Measurements from ENCODE around the gene C5orf58. TPM values are rescaled to one million over a fixed set of nuclear protein-coding genes. Genes with fewer than 3 reads are reported as not detected.

C5orf58 gene
- total RNA-seq, 4 donors from 2014 or later: not detected

GRCh38 chr5:170267431-170268152, 34.8 kb downstream of the C5orf58 start:
- TF ChIP-seq POLR2A (IDR thresholded peaks at IDR 0.05) (no peak), CTCF (IDR thresholded peaks at IDR 0.05) (peak; percentile 58 to 83 (median 71))
- peak overlapping the region; percentile 21 to 65 (median 48) for H3K27ac ChIP-seq
- no peak overlapping the region for H3K4me3 ChIP-seq

GRCh38 chr5:170268153-170268689, 35.4 kb downstream of the C5orf58 start:
- Histone ChIP-seq H3K27ac (peak overlapping the region; percentile 21 to 65 (median 56)), H3K4me3 (no peak overlapping the region), H3K27me3 (no peaks in the 10 kb centered on the region), H3K9me3 (no peaks in the 10 kb centered on the region), H3K36me3 (peaks cover 0 to 5% (median 0%) of the 10 kb centered on the region in 3 donors), H3K4me1 (peaks cover 0 to 34% (median 8%) of the 10 kb centered on the region in 4 donors)
- TF ChIP-seq CTCF (IDR thresholded peaks at IDR 0.05) (no peak), POLR2A (IDR thresholded peaks at IDR 0.05) (no peak)
- DNase-seq: no peak

More at GRCh38 chr5:170267431-170268152, 34.8 kb downstream of the C5orf58 start:
- peaks cover 0 to 7% (median 0%) of the 10 kb centered on the region in 3 donors for H3K36me3 ChIP-seq
- H3K4me1 ChIP-seq: peaks cover 0 to 34% (median 8%) of the 10 kb centered on the region in 4 donors
- peak in 2 of 3 donors; percentile 78 to 87 for DNase-seq
- H3K27me3 ChIP-seq: no peaks in the 10 kb centered on the region
- no peaks in the 10 kb centered on the region for H3K9me3 ChIP-seq

GRCh38 chr5:170268884-170269283, 36.1 kb downstream of the C5orf58 start:
- Histone ChIP-seq H3K9me3 (no peaks in the 10 kb centered on the region), H3K27ac (peak overlapping the region in 3 of 4 donors; percentile 63 to 72 (median 66)), H3K4me1 (peaks cover 0 to 34% (median 10%) of the 10 kb centered on the region in 4 donors), H3K4me3 (no peak overlapping the region), H3K27me3 (no peaks in the 10 kb centered on the region), H3K36me3 (peaks cover 0 to 9% (median 0%) of the 10 kb centered on the region in 3 donors)
- TF ChIP-seq CTCF (IDR thresholded peaks at IDR 0.05) (no peak), POLR2A (IDR thresholded peaks at IDR 0.05) (no peak)
- DNase-seq: no peak

- DNase-seq: no peak
- Histone ChIP-seq H3K27ac (peak overlapping the region in 3 of 4 donors; percentile 63 to 72 (median 66)), H3K27me3 (no peaks in the 10 kb centered on the region), H3K9me3 (no peaks in the 10 kb centered on the region), H3K4me3 (no peak overlapping the region), H3K36me3 (peaks cover 0 to 15% (median 0%) of the 10 kb centered on the region in 3 donors), H3K4me1 (peaks cover 0 to 34% (median 10%) of the 10 kb centered on the region in 4 donors)
- TF ChIP-seq POLR2A (IDR thresholded peaks at IDR 0.05): no peak
- no peak for TF ChIP-seq CTCF (IDR thresholded peaks at IDR 0.05)
These were observed 36.8 kb downstream of the C5orf58 start for GRCh38 chr5:170269579-170269978.

GRCh38 chr5:170270293-170271069, 37.7 kb downstream of the C5orf58 start:
- no peak for TF ChIP-seq POLR2A (IDR thresholded peaks at IDR 0.05)
- TF ChIP-seq CTCF (IDR thresholded peaks at IDR 0.05): no peak
- Histone ChIP-seq H3K36me3 (peaks cover 0 to 15% (median 0%) of the 10 kb centered on the region in 3 donors), H3K27ac (peak overlapping the region in 3 of 4 donors; percentile 2 to 48 (median 39)), H3K4me3 (no peak overlapping the region), H3K27me3 (no peaks in the 10 kb centered on the region), H3K4me1 (peaks cover 0 to 34% (median 10%) of the 10 kb centered on the region in 4 donors), H3K9me3 (no peaks in the 10 kb centered on the region)
- DNase-seq: no peak
